Measurements from ENCODE around the gene DES.

The DES gene

GRCh38 chr2:219453671-219454590, 35.8 kb downstream of the DES start:
- Histone ChIP-seq H3K36me3 (ENCODE audit: control insufficient read depth, insufficient read depth, low read length) (peaks cover 3% of the 10 kb centered on the region), H3K9me3 (ENCODE audit: control insufficient read depth, insufficient read depth, low read length) (no peaks in the 10 kb centered on the region), H3K27me3 (ENCODE audit: control insufficient read depth, insufficient read depth, low read length) (no peaks in the 10 kb centered on the region), H3K9ac (ENCODE audit: low read depth, low read length) (no peak overlapping the region), H3K4me3 (ENCODE audit: low read depth, low read length) (no peak overlapping the region), H3K4me1 (ENCODE audit: control insufficient read depth, insufficient read depth, low read length) (no peaks in the 10 kb centered on the region)

- Histone ChIP-seq H3K4me3 (ENCODE audit: low read depth, low read length) (no peak overlapping the region), H3K9me3 (ENCODE audit: control insufficient read depth, insufficient read depth, low read length) (no peaks in the 10 kb centered on the region), H3K9ac (ENCODE audit: low read depth, low read length) (no peak overlapping the region), H3K27me3 (ENCODE audit: control insufficient read depth, insufficient read depth, low read length) (no peaks in the 10 kb centered on the region), H3K36me3 (ENCODE audit: control insufficient read depth, insufficient read depth, low read length) (peaks cover 3% of the 10 kb centered on the region), H3K4me1 (ENCODE audit: control insufficient read depth, insufficient read depth, low read length) (peaks cover 4% of the 10 kb centered on the region)
These were observed 37.4 kb downstream of the DES start for GRCh38 chr2:219455581-219455980.

GRCh38 chr2:219457784-219458369, 39.7 kb downstream of the DES start:
- no peaks in the 10 kb centered on the region for H3K27me3 ChIP-seq (ENCODE audit: control insufficient read depth, insufficient read depth, low read length)
- H3K9ac ChIP-seq (ENCODE audit: low read depth, low read length), result no peak overlapping the region
- peaks cover 6% of the 10 kb centered on the region for H3K36me3 ChIP-seq (ENCODE audit: control insufficient read depth, insufficient read depth, low read length)
- H3K9me3 ChIP-seq (ENCODE audit: control insufficient read depth, insufficient read depth, low read length), result no peaks in the 10 kb centered on the region
- H3K4me1 ChIP-seq (ENCODE audit: control insufficient read depth, insufficient read depth, low read length), result peaks cover 8% of the 10 kb centered on the region
- H3K4me3 ChIP-seq (ENCODE audit: low read depth, low read length), result no peak overlapping the region

- Histone ChIP-seq H3K4me1 (ENCODE audit: control insufficient read depth, insufficient read depth, low read length) (peaks cover 8% of the 10 kb centered on the region), H3K9me3 (ENCODE audit: control insufficient read depth, insufficient read depth, low read length) (no peaks in the 10 kb centered on the region), H3K9ac (ENCODE audit: low read depth, low read length) (no peak overlapping the region), H3K36me3 (ENCODE audit: control insufficient read depth, insufficient read depth, low read length) (peaks cover 6% of the 10 kb centered on the region), H3K4me3 (ENCODE audit: low read depth, low read length) (no peak overlapping the region), H3K27me3 (ENCODE audit: control insufficient read depth, insufficient read depth, low read length) (no peaks in the 10 kb centered on the region)
These were observed 40.8 kb downstream of the DES start for GRCh38 chr2:219458996-219459395.

- no peaks in the 10 kb centered on the region for H3K27me3 ChIP-seq (ENCODE audit: control insufficient read depth, insufficient read depth, low read length)
- H3K4me3 ChIP-seq (ENCODE audit: low read depth, low read length), result peak overlapping the region; percentile 22
- H3K9ac ChIP-seq (ENCODE audit: low read depth, low read length), result no peak overlapping the region
- no peaks in the 10 kb centered on the region for H3K9me3 ChIP-seq (ENCODE audit: control insufficient read depth, insufficient read depth, low read length)
- H3K4me1 ChIP-seq (ENCODE audit: control insufficient read depth, insufficient read depth, low read length), result peaks cover 8% of the 10 kb centered on the region
- H3K36me3 ChIP-seq (ENCODE audit: control insufficient read depth, insufficient read depth, low read length), result peaks cover 6% of the 10 kb centered on the region
These were observed 41.5 kb downstream of the DES start for GRCh38 chr2:219459460-219460311.

GRCh38 chr2:219460424-219460926, 42.3 kb downstream of the DES start:
- Histone ChIP-seq H3K27me3 (ENCODE audit: control insufficient read depth, insufficient read depth, low read length) (no peaks in the 10 kb centered on the region), H3K36me3 (ENCODE audit: control insufficient read depth, insufficient read depth, low read length) (peaks cover 9% of the 10 kb centered on the region), H3K4me1 (ENCODE audit: control insufficient read depth, insufficient read depth, low read length) (peaks cover 8% of the 10 kb centered on the region), H3K4me3 (ENCODE audit: low read depth, low read length) (peak overlapping the region; percentile 22), H3K9ac (ENCODE audit: low read depth, low read length) (no peak overlapping the region), H3K9me3 (ENCODE audit: control insufficient read depth, insufficient read depth, low read length) (no peaks in the 10 kb centered on the region)

- no peaks in the 10 kb centered on the region for H3K27me3 ChIP-seq (ENCODE audit: control insufficient read depth, insufficient read depth, low read length)
- H3K9ac ChIP-seq (ENCODE audit: low read depth, low read length), result no peak overlapping the region
- peaks cover 8% of the 10 kb centered on the region for H3K4me1 ChIP-seq (ENCODE audit: control insufficient read depth, insufficient read depth, low read length)
- peaks cover 10% of the 10 kb centered on the region for H3K36me3 ChIP-seq (ENCODE audit: control insufficient read depth, insufficient read depth, low read length)
- no peak overlapping the region for H3K4me3 ChIP-seq (ENCODE audit: low read depth, low read length)
- H3K9me3 ChIP-seq (ENCODE audit: control insufficient read depth, insufficient read depth, low read length), result no peaks in the 10 kb centered on the region
These were observed 42.9 kb downstream of the DES start for GRCh38 chr2:219461047-219461514.

GRCh38 chr2:219461669-219462068, 43.5 kb downstream of the DES start:
- Histone ChIP-seq H3K9ac (ENCODE audit: low read depth, low read length) (no peak overlapping the region), H3K9me3 (ENCODE audit: control insufficient read depth, insufficient read depth, low read length) (no peaks in the 10 kb centered on the region), H3K36me3 (ENCODE audit: control insufficient read depth, insufficient read depth, low read length) (peaks cover 10% of the 10 kb centered on the region), H3K27me3 (ENCODE audit: control insufficient read depth, insufficient read depth, low read length) (no peaks in the 10 kb centered on the region), H3K4me1 (ENCODE audit: control insufficient read depth, insufficient read depth, low read length) (peaks cover 8% of the 10 kb centered on the region), H3K4me3 (ENCODE audit: low read depth, low read length) (no peak overlapping the region)

GRCh38 chr2:219462349-219462748, 44.2 kb downstream of the DES start:
- no peaks in the 10 kb centered on the region for H3K9me3 ChIP-seq (ENCODE audit: control insufficient read depth, insufficient read depth, low read length)
- peaks cover 8% of the 10 kb centered on the region for H3K4me1 ChIP-seq (ENCODE audit: control insufficient read depth, insufficient read depth, low read length)
- peaks cover 16% of the 10 kb centered on the region for H3K36me3 ChIP-seq (ENCODE audit: control insufficient read depth, insufficient read depth, low read length)
- H3K27me3 ChIP-seq (ENCODE audit: control insufficient read depth, insufficient read depth, low read length), result no peaks in the 10 kb centered on the region
- no peak overlapping the region for H3K9ac ChIP-seq (ENCODE audit: low read depth, low read length)
- no peak overlapping the region for H3K4me3 ChIP-seq (ENCODE audit: low read depth, low read length)

GRCh38 chr2:219464286-219465032, 46.3 kb downstream of the DES start:
- Histone ChIP-seq H3K36me3 (ENCODE audit: control insufficient read depth, insufficient read depth, low read length) (peaks cover 17% of the 10 kb centered on the region), H3K4me3 (ENCODE audit: low read depth, low read length) (no peak overlapping the region), H3K9me3 (ENCODE audit: control insufficient read depth, insufficient read depth, low read length) (no peaks in the 10 kb centered on the region), H3K9ac (ENCODE audit: low read depth, low read length) (no peak overlapping the region), H3K4me1 (ENCODE audit: control insufficient read depth, insufficient read depth, low read length) (peaks cover 8% of the 10 kb centered on the region), H3K27me3 (ENCODE audit: control insufficient read depth, insufficient read depth, low read length) (no peaks in the 10 kb centered on the region)

Data from iPS-15b (cell line).